ENCODE measurements around the gene WFDC1.
"Not testable (repeated sequence)": the region's sequence is repeated elsewhere in the genome, so short reads cannot be mapped to it uniquely, and the experiment has no call there.

Gene WFDC1

GRCh38 chr16:84341528-84342295 is 47.0 kb downstream of the WFDC1 start:
- in situ Hi-C loops (cut with MboI; ENCODE audit: low sequenced_read_pairs, unreplicated experiment) = no loop called here
- TF ChIP-seq CTCF (IDR thresholded peaks at IDR 0.05; ENCODE audit: borderline replicate concordance, control extremely low read depth, extremely low read depth, insufficient read depth, missing control alignments) = no peak
- DNase-seq (ENCODE audit: low spot score) = no peak

- in situ Hi-C loops (cut with MboI; ENCODE audit: low sequenced_read_pairs, unreplicated experiment); DNase-seq (ENCODE audit: low spot score): not testable (repeated sequence)
Measured at GRCh38 chr16:84343800-84344199, 49.1 kb downstream of the WFDC1 start.

GRCh38 chr16:84344781-84345180 is 50.1 kb downstream of the WFDC1 start:
- no peak for DNase-seq (ENCODE audit: low spot score)
- no peak for TF ChIP-seq CTCF (IDR thresholded peaks at IDR 0.05; ENCODE audit: borderline replicate concordance, control extremely low read depth, extremely low read depth, insufficient read depth, missing control alignments)
- in situ Hi-C loops (cut with MboI; ENCODE audit: low sequenced_read_pairs, unreplicated experiment) = no loop called here

GRCh38 chr16:84347161-84347560 is 52.5 kb downstream of the WFDC1 start:
- in situ Hi-C loops (cut with MboI; ENCODE audit: low sequenced_read_pairs, unreplicated experiment) = no loop called here

GRCh38 chr16:84348386-84348888 is 53.8 kb downstream of the WFDC1 start:
- in situ Hi-C loops (cut with MboI; ENCODE audit: low sequenced_read_pairs, unreplicated experiment) = no loop called here
- TF ChIP-seq CTCF (IDR thresholded peaks at IDR 0.05; ENCODE audit: borderline replicate concordance, control extremely low read depth, extremely low read depth, insufficient read depth, missing control alignments) = no peak
- no peak for DNase-seq (ENCODE audit: low spot score)

More at GRCh38 chr16:84347161-84347560, 52.5 kb downstream of the WFDC1 start:
- no peak for DNase-seq (ENCODE audit: low spot score)
- no peak for TF ChIP-seq CTCF (IDR thresholded peaks at IDR 0.05; ENCODE audit: borderline replicate concordance, control extremely low read depth, extremely low read depth, insufficient read depth, missing control alignments)

- in situ Hi-C loops (cut with MboI; ENCODE audit: low sequenced_read_pairs, unreplicated experiment) = no loop called here
- no peak for TF ChIP-seq CTCF (IDR thresholded peaks at IDR 0.05; ENCODE audit: borderline replicate concordance, control extremely low read depth, extremely low read depth, insufficient read depth, missing control alignments)
- DNase-seq (ENCODE audit: low spot score) = no peak
Measured at GRCh38 chr16:84349862-84350684, 55.4 kb downstream of the WFDC1 start.

Data from GM13976 (cell line).